GM23338 (cell line): ENCODE measurements around the gene RINL. TPM values are rescaled to one million over a fixed set of nuclear protein-coding genes. Genes with fewer than 3 reads are reported as not detected.
"Not testable (repeated sequence)": the region's sequence is repeated elsewhere in the genome, so short reads cannot be mapped to it uniquely, and the experiment has no call there.

Experiments
- ATAC-seq: fragments of 200-7000 bp; cut with Tn5 transposase; 3 replicates; pipeline ENCODE4 v1.9.1; 2020
- DNase-seq: peaks from one replicate; pipeline ENCODE4 v3.0.0-alpha.2; 2015; ENCODE audit warnings: low spot score
- H2AFZ ChIP-seq: fragments of 200-600 bp; sonication (generic); 2 replicates; pipeline ENCODE4 v1.8.0; 2016; ENCODE audit warnings: antibody characterized with exemption, mild to moderate bottlenecking, moderate library complexity
- H3F3A ChIP-seq: fragments of 200-600 bp; sonication (generic); replicated peaks from 2 replicates; pipeline ENCODE4 v1.8.0; 2017; ENCODE audit warnings: antibody characterized with exemption, mixed run types, low read depth
- H3K27ac ChIP-seq: fragments of 200-600 bp; sonication (generic); 2 replicates; pipeline ENCODE4 v1.6.1; 2016; ENCODE audit warnings: low read depth
- H3K27me3 ChIP-seq: fragments of 200-600 bp; sonication (generic); 2 replicates; pipeline ENCODE4 v1.8.0; 2016; ENCODE audit warnings: mild to moderate bottlenecking, mixed run types, moderate library complexity; ENCODE audit not compliant: insufficient read depth
- H3K36me3 ChIP-seq: fragments of 200-600 bp; sonication (generic); 2 replicates; pipeline ENCODE4 v1.8.0; 2016; ENCODE audit warnings: mild to moderate bottlenecking; ENCODE audit not compliant: insufficient read depth
- H3K4me1 ChIP-seq: fragments of 200-600 bp; sonication (generic); 2 replicates; pipeline ENCODE4 v1.8.0; 2016; ENCODE audit warnings: mild to moderate bottlenecking, moderate library complexity; ENCODE audit not compliant: insufficient read depth
- H3K4me2 ChIP-seq: fragments of 200-600 bp; sonication (generic); 2 replicates; pipeline ENCODE4 v1.7.1; 2017; ENCODE audit warnings: mixed run types
- H3K4me3 ChIP-seq: fragments of 200-600 bp; sonication (generic); 2 replicates; pipeline ENCODE4 v1.6.1; 2016; ENCODE audit warnings: mixed run types
- H3K79me2 ChIP-seq: fragments of 200-600 bp; sonication (generic); replicated peaks from 2 replicates; pipeline ENCODE4 v1.8.0; 2017; ENCODE audit warnings: mild to moderate bottlenecking; ENCODE audit not compliant: insufficient read depth
- H3K9me2 ChIP-seq: fragments of 200-600 bp; sonication (generic); 2 replicates; pipeline ENCODE4 v1.8.0; 2017; ENCODE audit not compliant: insufficient read depth
- H4K20me1 ChIP-seq: fragments of 200-600 bp; sonication (generic); replicated peaks from 2 replicates; pipeline ENCODE4 v1.8.0; 2017; ENCODE audit warnings: mild to moderate bottlenecking; ENCODE audit not compliant: insufficient read depth
- H3K27ac Mint-ChIP-seq: 2 replicates; pipeline ENCODE4 v1.8.0; 2020; ENCODE audit warnings: inconsistent platforms, mild to moderate bottlenecking, moderate library complexity, mixed read lengths
- H3K27me3 Mint-ChIP-seq: 3 replicates; pipeline ENCODE4 v1.8.0; 2022; ENCODE audit warnings: low read depth, mild to moderate bottlenecking, moderate library complexity, mixed read lengths, inconsistent platforms; ENCODE audit not compliant: insufficient read depth, poor library complexity
- H3K36me3 Mint-ChIP-seq: 3 replicates; pipeline ENCODE4 v1.8.0; 2021; ENCODE audit warnings: low read depth, mild to moderate bottlenecking, inconsistent platforms, moderate library complexity, mixed read lengths
- H3K4me1 Mint-ChIP-seq: 3 replicates; pipeline ENCODE4 v1.8.0; 2020; ENCODE audit warnings: mild to moderate bottlenecking, inconsistent platforms, mixed read lengths
- H3K4me3 Mint-ChIP-seq: 3 replicates; pipeline ENCODE4 v1.8.0; 2021; ENCODE audit warnings: moderate library complexity, mild to moderate bottlenecking, inconsistent platforms, mixed read lengths
- H3K9me3 Mint-ChIP-seq: 3 replicates; pipeline ENCODE4 v1.8.0; 2020; ENCODE audit warnings: moderate library complexity, mild to moderate bottlenecking, inconsistent platforms, mixed read lengths
- CREB1 ChIP-seq: fragments of 250-450 bp; sonication (Bioruptor Pico); IDR thresholded peaks from 2 replicates; pipeline ENCODE4 v1.5.0; 2020; ENCODE audit warnings: low read depth, mild to moderate bottlenecking, moderate library complexity
- EZH2 ChIP-seq: fragments of 200-600 bp; sonication (generic); IDR thresholded peaks from one replicate; pipeline ENCODE4 v1.8.0; 2017; ENCODE audit warnings: antibody characterized with exemption, mild to moderate bottlenecking, low read depth; ENCODE audit not compliant: unreplicated experiment
- POLR2AphosphoS5 ChIP-seq: IDR thresholded peaks from 2 replicates; pipeline ENCODE4 v1.6.1; 2016; ENCODE audit warnings: antibody characterized with exemption, low read depth
- polyA plus RNA-seq: library from polyadenylated mRNA; unstranded; fragments of >200 nt; fragmentation: Nextera tagmentation; extraction: Ambion mirVana; gene quantifications from 2 replicates; pipeline ENCODE4 v1.2.1, GENCODE V29; 2016
- total RNA-seq: library from RNA; depleted of rRNA; stranded (reverse); fragments of >200 nt; shearing (Covaris generic); gene quantifications from 2 replicates; pipeline ENCODE4 v1.2.3, GENCODE V29; 2014

RINL gene
- total and polyA plus RNA-seq, 2 experiments from 2014 or later, result 11.2 to 21.4 TPM

DNA sequence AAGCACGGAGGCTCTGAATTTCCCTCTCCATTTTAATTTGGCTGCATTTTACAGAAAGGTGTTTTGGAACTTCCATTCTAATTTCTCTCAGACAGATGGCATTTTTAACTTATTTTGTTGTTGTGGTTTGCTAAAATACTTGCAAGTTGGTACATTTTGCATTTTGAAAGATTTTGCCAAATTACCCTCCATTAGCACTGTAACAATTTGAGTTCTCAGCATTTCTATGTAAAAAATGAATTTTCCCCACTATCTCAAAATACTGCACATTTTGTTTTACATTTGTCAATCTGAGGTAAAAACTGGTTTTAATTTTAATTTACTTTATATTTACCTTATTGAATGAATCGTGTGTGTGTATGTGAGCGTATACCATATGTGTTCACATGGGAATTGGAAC is 21.3 kb downstream of the RINL start:
- Histone ChIP-seq H3K27me3 (no peaks in the 10 kb centered on the region), H2AFZ (no peak overlapping the region), H3K9me2 (no peaks in the 10 kb centered on the region), H3K79me2 (no peaks in the 10 kb centered on the region), H3F3A (peaks cover 8% of the 10 kb centered on the region; the same call in 1 of the 2 replicates), H3K4me1 (peaks cover 3% of the 10 kb centered on the region; the same call in 1 of the 2 replicates), H4K20me1 (no peaks in the 10 kb centered on the region), H3K36me3 (no peaks in the 10 kb centered on the region), H3K4me2 (no peak overlapping the region), H3K4me3 (no peak overlapping the region), H3K27ac (no peak overlapping the region)
- TF ChIP-seq POLR2AphosphoS5, result no peak
- DNase-seq (no peak), ATAC-seq (no peak)
- Mint-ChIP-seq H3K27me3 (peaks cover 3% of the 10 kb centered on the region), H3K4me3 (no peak overlapping the region; the same call in 1 of the 3 replicates), H3K4me1 (peaks cover 6% of the 10 kb centered on the region; the same call in 2 of the 3 replicates), H3K36me3 (peaks cover 12% of the 10 kb centered on the region), H3K9me3 (peaks cover 20% of the 10 kb centered on the region), H3K27ac (no peak overlapping the region)

DNA sequence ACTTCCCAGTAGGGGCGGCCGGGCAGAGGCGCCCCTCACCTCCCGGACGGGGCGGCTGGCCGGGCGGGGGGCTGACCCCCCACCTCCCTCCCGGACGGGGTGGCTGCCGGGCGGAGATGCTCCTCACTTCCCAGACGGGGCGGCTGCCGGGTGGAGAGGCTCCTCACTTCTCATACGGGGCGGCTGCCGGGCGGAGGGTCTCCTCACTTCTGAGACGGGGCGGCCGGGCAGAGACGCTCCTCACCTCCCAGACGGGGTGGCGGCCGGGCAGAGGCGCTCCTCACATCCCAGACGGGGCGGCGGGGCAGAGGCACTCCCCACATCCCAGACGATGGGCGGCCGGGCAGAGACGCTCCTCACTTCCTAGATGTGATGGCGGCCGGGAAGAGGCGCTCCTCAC is 22.3 kb downstream of the RINL start:
- H3F3A ChIP-seq, result peaks cover 13% of the 10 kb centered on the region
- not testable (repeated sequence) for H3K9me2 ChIP-seq, H3K27me3 Mint-ChIP-seq, H2AFZ ChIP-seq, H4K20me1 ChIP-seq, ATAC-seq, H3K4me3 Mint-ChIP-seq, H3K36me3 ChIP-seq, H3K4me3 ChIP-seq, DNase-seq, H3K27ac Mint-ChIP-seq, H3K4me1 ChIP-seq, H3K27ac ChIP-seq, H3K79me2 ChIP-seq, H3K4me1 Mint-ChIP-seq, H3K27me3 ChIP-seq, H3K4me2 ChIP-seq
- Mint-ChIP-seq H3K9me3 (peaks cover 22% of the 10 kb centered on the region), H3K36me3 (peaks cover 12% of the 10 kb centered on the region)

DNA sequence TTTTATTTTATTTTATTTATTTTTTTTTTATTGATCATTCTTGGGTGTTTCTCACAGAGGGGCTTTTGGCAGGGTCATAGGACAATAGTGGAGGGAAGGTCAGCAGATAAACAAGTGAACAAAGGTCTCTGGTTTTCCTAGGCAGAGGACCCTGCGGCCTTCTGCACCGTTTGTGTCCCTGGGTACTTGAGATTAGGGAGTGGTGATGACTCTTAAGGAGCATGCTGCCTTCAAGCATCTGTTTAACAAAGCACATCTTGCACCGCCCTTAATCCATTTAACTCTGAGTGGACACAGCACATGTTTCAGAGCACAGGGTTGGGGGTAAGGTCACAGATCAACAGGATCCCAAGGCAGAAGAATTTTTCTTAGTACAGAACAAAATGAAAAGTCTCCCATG is 23.1 kb downstream of the RINL start:
- H3K4me3 Mint-ChIP-seq, result not testable (repeated sequence)
- H3K27me3 Mint-ChIP-seq, result peaks cover 15% of the 10 kb centered on the region

DNA sequence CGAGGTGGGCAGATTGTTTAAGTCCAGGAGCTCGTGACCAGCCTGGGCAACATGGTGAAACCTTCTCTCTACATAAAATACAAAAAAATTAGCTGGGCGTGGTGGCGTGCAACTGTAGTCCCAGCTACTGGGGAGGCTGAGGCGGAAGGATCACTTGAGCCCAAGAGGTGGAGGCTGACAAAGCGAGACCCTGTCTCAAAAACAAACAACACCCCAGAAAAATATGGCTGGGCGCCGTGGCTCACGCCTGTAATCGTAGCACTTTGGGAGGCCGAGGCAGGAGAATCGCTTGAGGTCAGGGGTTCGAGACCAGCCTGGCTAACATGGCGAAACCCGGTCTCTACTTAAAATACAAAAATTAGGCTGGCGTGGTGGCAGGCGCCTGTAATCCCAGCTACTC is 24.9 kb downstream of the RINL start:
- H3K4me1 Mint-ChIP-seq, result peaks cover 13% of the 10 kb centered on the region
- peak overlapping the region; percentile 93 for H3K27ac ChIP-seq

More for the DNA sequence above, 23.1 kb downstream of the RINL start:
- H3K27ac Mint-ChIP-seq, H3K4me2 ChIP-seq, H3K9me2 ChIP-seq, H3K4me1 Mint-ChIP-seq, H3K4me3 ChIP-seq, H3K36me3 ChIP-seq, H3K27me3 ChIP-seq, ATAC-seq, H3K4me1 ChIP-seq, H3K79me2 ChIP-seq, DNase-seq, H3K27ac ChIP-seq, H4K20me1 ChIP-seq, H2AFZ ChIP-seq: not testable (repeated sequence)
- H3K36me3 Mint-ChIP-seq, result peaks cover 12% of the 10 kb centered on the region
- H3F3A ChIP-seq, result peaks cover 13% of the 10 kb centered on the region
- peaks cover 22% of the 10 kb centered on the region for H3K9me3 Mint-ChIP-seq

More for the DNA sequence above, 24.9 kb downstream of the RINL start:
- ATAC-seq (no peak), DNase-seq (no peak)
- peaks cover 25% of the 10 kb centered on the region for H3K9me3 Mint-ChIP-seq
- Histone ChIP-seq H3K27me3 (no peaks in the 10 kb centered on the region), H3K9me2 (no peaks in the 10 kb centered on the region), H3K4me3 (peak overlapping the region; percentile 54), H3F3A (peaks cover 18% of the 10 kb centered on the region), H4K20me1 (peaks cover 5% of the 10 kb centered on the region), H3K4me1 (peaks cover 5% of the 10 kb centered on the region; the same call in 1 of the 2 replicates), H3K36me3 (no peaks in the 10 kb centered on the region), H2AFZ (peak overlapping the region; percentile 92; the same call in 1 of the 2 replicates), H3K4me2 (peak overlapping the region; percentile 96), H3K79me2 (peaks cover 11% of the 10 kb centered on the region)
- H3K36me3 Mint-ChIP-seq, result peaks cover 22% of the 10 kb centered on the region
- H3K27me3 Mint-ChIP-seq, result peaks cover 27% of the 10 kb centered on the region
- H3K27ac Mint-ChIP-seq, result peak overlapping the region; percentile 80
- H3K4me3 Mint-ChIP-seq, result peak overlapping the region; percentile 89
- TF ChIP-seq EZH2 (no peak), CREB1 (no peak)
